ENCODE measurements around the gene FREM1. TPM values are rescaled to one million over a fixed set of nuclear protein-coding genes. Genes with fewer than 3 reads are reported as not detected.
A peak's percentile ranks its signal among the peaks of the same experiment; 100 is the strongest.

FREM1 gene
- total RNA-seq, 4 donors from 2014 or later = 0.10 to 3.3 (median 1.00) TPM

DNA sequence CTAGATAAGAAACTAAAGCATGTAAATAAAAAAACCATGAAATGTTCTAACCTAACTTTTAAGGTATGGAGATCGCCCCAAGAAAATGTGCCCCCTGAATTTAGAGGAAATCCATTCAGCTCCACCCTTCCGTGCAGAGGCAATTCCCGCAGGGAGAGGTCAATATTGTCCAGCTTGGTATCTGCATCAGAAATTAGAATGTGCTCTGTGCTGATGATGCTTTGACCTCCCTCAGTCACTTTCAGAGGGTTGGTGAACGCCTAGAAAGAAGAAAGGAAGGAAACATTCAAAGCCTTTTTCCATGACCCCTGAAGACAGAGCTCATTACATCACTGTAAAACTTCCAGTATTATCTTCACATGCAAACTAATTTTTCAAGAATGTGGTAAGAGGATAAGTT lies 91.0 kb downstream of the FREM1 start:
- TF ChIP-seq POLR2A (IDR thresholded peaks at IDR 0.05) = no peak
- TF ChIP-seq, protein P1, sequence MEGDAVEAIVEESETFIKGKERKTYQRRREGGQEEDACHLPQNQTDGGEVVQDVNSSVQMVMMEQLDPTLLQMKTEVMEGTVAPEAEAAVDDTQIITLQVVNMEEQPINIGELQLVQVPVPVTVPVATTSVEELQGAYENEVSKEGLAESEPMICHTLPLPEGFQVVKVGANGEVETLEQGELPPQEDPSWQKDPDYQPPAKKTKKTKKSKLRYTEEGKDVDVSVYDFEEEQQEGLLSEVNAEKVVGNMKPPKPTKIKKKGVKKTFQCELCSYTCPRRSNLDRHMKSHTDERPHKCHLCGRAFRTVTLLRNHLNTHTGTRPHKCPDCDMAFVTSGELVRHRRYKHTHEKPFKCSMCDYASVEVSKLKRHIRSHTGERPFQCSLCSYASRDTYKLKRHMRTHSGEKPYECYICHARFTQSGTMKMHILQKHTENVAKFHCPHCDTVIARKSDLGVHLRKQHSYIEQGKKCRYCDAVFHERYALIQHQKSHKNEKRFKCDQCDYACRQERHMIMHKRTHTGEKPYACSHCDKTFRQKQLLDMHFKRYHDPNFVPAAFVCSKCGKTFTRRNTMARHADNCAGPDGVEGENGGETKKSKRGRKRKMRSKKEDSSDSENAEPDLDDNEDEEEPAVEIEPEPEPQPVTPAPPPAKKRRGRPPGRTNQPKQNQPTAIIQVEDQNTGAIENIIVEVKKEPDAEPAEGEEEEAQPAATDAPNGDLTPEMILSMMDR (IDR thresholded peaks at IDR 0.05 in 4 of 5, conservative IDR thresholded peaks at IDR 0.05 in 1 of 5) = no peak
- in situ Hi-C loops (cut with MboI; ENCODE audit: low sequenced_read_pairs in 4 of 4) (no loop called here), intact Hi-C loops (cut with DNase I; ENCODE audit: low total_unique reads) (no loop called here)
- Histone ChIP-seq H3K9me3 (no peaks in the 10 kb centered on the region), H3K4me1 (no peaks in the 10 kb centered on the region), H3K27me3 (no peaks in the 10 kb centered on the region), H3K4me3 (no peak overlapping the region), H3K27ac (no peak overlapping the region), H3K36me3 (no peaks in the 10 kb centered on the region)
- ATAC-seq (no peak), DNase-seq (no peak)

DNA sequence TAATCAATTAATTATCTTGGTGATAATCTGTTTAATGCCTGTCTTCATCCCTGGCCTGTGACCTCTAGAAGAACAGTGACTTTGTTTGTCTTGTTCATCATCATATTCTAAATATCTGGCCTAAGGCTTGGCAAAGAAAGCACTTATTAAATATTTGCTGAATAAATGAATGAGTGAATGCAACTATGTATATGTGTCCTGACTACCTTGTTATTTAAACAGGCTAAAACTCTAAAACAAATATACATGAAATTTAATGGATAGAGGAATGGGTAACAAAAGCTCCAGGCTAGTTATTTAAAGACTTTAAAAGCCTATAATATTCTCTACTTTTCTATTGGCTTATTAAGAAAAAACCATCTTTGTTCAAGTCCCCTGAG lies 96.0 kb downstream of the FREM1 start:
- Histone ChIP-seq H3K27ac (no peak overlapping the region), H3K27me3 (no peaks in the 10 kb centered on the region), H3K4me1 (no peaks in the 10 kb centered on the region), H3K4me3 (no peak overlapping the region), H3K9me3 (no peaks in the 10 kb centered on the region), H3K36me3 (no peaks in the 10 kb centered on the region)
- intact Hi-C loops (cut with DNase I; ENCODE audit: low total_unique reads) (no loop called here), in situ Hi-C loops (cut with MboI; ENCODE audit: low sequenced_read_pairs in 4 of 4) (no loop called here)
- ATAC-seq = no peak
- DNase-seq = no peak
- TF ChIP-seq, protein P1 (IDR thresholded peaks at IDR 0.05 in 4 of 5, conservative IDR thresholded peaks at IDR 0.05 in 1 of 5) = no peak
- no peak for TF ChIP-seq POLR2A (IDR thresholded peaks at IDR 0.05)

DNA sequence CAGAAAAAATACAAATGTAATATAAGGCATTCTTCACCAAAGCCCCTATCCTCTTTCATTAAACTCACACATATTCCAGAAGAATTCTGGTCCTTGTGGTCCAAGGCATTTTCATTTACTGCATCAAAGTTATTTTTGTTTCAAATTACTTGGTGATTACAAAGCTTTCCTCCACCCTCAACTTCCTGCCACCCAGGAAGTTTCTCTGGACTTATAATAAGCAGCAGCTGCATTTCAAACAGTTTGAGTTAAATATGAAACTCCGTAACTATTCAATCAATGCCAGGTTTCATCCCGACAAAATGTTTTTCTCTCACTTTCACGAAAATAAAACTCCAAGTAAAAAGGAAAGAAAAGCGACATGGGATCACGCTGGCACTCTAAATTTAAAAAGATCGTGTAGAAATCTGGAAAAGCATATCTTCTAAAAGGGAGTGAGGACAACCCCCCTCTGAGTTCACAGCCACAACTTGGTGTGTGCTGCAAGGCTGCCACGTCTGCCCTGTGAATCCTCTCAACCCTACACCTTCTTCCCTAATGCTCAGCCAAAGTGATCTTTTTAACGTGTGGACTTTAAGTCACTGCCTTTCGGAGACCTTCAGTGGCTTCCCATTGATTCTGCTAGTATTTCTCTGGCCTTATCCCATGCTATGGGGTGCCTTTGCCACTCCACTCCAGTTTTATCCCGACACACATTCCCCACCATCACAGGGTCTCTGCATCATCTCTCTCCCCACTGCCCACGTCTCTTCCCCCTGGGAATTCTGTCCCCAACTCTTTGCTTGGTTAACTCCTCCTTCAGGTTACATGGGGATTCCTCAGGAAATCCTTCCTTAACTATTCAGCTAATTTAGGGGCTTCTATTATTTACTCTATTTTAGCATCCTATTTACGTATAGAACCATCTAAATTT lies 96.6 kb downstream of the FREM1 start:
- no peak for TF ChIP-seq POLR2A (IDR thresholded peaks at IDR 0.05)
- TF ChIP-seq, protein P1 (IDR thresholded peaks at IDR 0.05 in 4 of 5, conservative IDR thresholded peaks at IDR 0.05 in 1 of 5) = no peak
- in situ Hi-C loops (cut with MboI; ENCODE audit: low sequenced_read_pairs in 4 of 4) (no loop called here), intact Hi-C loops (cut with DNase I; ENCODE audit: low total_unique reads) (no loop called here)
- Histone ChIP-seq H3K9me3 (no peaks in the 10 kb centered on the region), H3K27ac (no peak overlapping the region), H3K4me1 (no peaks in the 10 kb centered on the region), H3K27me3 (no peaks in the 10 kb centered on the region), H3K4me3 (peak overlapping the region in 1 of 4 donors; percentile 21), H3K36me3 (no peaks in the 10 kb centered on the region)
- ATAC-seq (no peak), DNase-seq (no peak)

DNA sequence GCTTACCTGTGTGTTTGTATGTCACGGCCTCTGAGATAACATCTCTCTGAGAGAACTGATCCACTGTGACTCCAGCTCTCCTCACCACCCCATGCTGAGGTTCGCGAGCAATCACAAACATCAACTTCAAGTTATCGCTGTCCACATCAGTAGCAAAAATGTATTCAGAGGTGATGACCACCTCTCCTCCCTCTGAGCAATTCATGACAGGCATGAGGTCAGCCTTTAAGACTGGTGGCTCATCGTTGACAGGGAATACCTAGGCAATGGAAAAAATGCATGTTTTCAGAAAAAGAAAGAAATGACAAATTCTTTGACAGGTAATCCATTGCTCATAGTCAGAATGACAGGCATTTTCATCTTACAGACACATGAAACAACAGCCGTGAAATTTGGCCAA lies 97.4 kb downstream of the FREM1 start:
- intact Hi-C loops (cut with DNase I; ENCODE audit: low total_unique reads) (no loop called here), in situ Hi-C loops (cut with MboI; ENCODE audit: low sequenced_read_pairs in 4 of 4) (no loop called here)
- Histone ChIP-seq H3K36me3 (no peaks in the 10 kb centered on the region), H3K27me3 (no peaks in the 10 kb centered on the region), H3K27ac (no peak overlapping the region), H3K4me1 (no peaks in the 10 kb centered on the region), H3K9me3 (no peaks in the 10 kb centered on the region), H3K4me3 (no peak overlapping the region)
- DNase-seq (no peak), ATAC-seq (no peak)
- TF ChIP-seq, protein P1 (IDR thresholded peaks at IDR 0.05 in 4 of 5, conservative IDR thresholded peaks at IDR 0.05 in 1 of 5) = no peak
- TF ChIP-seq POLR2A (IDR thresholded peaks at IDR 0.05) = no peak
